Right ventricle myocardium inferior (tissue), 1 donor: ENCODE measurements around the gene FAM222A. TPM values are rescaled to one million over a fixed set of nuclear protein-coding genes. Genes with fewer than 3 reads are reported as not detected.

Experiments used
- ATAC-seq: fragments of 200-7000 bp; cut with Tn5 transposase; one replicate; pipeline ENCODE4 v1.9.1; 2020; ENCODE audit warnings: mild to moderate bottlenecking, moderate library complexity
- DNase-seq: peaks from one replicate; pipeline ENCODE4 v3.0.0; 2021; ENCODE audit errors: missing footprints
- intact Hi-C: fragments of 100-400 bp; cut with DNase I; formaldehyde crosslinking; loops from one replicate; pipeline ENCODE4 v1.11.0; 2022
- total RNA-seq: library from RNA; stranded (reverse); fragmentation: NEBNext Ultra II Directional; extraction: Animal tissue kit (Norgen Biotek cat#: 25700); gene quantifications from one replicate; pipeline ENCODE4 v1.2.1, GENCODE V29; 2021
- donor health status: DM: no; HTN: yes; CAD: no; lungs with severe emphysema.

FAM222A gene
- total RNA-seq, 1 donor from 2014 or later: 27.4 TPM

DNA sequence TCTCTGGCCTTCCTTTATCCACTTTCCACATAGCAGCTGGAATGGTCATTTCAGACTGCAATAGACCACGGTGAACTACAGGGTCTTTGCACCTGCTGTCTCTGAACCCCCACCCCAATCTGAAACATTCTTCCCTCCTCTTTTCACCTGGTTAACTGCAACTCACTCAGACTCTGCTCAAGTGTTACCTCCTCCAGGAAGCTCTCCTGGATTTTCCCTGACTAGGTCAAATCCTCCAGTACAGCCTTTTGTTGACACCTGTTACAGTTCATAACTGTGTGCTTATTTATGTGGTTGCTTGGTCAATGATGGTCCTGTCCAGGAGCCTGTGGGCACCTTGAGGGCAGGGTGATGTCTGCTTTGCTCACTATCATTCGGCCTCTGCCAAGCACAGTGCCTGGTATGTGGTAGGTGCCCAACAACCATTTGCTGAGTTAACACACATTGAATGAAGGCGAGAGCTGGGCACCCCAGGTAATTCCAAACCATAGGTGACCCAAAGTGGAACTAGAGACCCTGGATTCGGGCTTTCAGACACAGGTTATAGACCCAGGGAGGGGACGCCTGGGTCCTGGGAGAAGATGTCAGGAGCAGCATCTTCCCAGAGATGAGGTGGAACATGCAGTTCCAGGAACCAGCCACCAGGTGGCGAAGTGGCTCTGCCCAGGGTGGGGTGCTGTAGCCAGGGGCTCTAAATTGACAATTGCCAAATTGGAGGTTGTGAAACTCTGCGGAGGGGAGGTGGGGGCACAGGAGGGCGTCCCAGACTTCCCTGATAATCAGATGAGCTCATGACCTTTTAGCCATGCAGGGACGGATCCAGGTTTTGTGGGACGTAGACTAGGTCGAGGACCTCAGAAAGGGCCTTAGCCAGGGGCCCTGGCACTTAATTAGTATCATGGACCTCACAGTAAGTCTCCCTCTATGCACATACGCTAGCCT lies 91.5 kb downstream of the FAM222A start:
- ATAC-seq (peak; percentile 77), DNase-seq (peak; percentile 85)
- intact Hi-C loops: loop anchor here (1.0 kb wide), 2 partner anchors 40 to 75 kb away; partner anchors contain the start of gene GLTP

DNA sequence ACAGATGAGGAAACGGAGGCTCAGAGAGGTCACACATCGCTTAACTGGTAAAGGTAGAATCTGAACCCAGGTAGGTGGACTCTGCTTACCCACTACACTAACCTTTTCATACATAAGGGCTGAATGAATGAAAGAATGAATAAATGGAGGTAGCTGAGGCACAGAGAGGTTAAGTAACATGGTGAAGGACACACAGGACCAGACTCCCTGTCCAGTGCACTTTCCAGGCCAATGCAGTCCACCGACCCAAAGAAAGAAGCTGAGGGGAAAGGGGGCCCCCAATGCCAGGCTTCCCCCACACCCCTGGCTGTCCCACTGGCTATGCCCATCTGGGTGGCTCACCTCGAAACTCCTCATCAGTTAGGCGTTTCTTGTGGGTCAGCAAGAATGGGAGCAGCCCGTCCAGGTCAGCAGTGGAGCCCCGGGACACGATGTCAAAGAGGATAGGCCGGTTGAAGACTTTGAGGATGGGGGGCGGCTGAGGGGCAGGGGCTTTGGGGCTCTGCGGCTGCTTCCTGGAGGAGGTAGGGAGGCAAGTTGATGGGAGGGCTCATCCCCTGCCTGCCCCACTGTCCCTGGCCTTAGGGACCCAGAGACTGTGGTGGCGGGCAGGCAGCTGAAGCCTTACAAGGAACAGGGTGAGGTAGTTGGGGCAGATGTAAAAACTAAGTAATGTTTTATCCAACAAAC lies 94.5 kb downstream of the FAM222A start:
- intact Hi-C loops: no loop called here
- ATAC-seq (no peak), DNase-seq (no peak)

DNA sequence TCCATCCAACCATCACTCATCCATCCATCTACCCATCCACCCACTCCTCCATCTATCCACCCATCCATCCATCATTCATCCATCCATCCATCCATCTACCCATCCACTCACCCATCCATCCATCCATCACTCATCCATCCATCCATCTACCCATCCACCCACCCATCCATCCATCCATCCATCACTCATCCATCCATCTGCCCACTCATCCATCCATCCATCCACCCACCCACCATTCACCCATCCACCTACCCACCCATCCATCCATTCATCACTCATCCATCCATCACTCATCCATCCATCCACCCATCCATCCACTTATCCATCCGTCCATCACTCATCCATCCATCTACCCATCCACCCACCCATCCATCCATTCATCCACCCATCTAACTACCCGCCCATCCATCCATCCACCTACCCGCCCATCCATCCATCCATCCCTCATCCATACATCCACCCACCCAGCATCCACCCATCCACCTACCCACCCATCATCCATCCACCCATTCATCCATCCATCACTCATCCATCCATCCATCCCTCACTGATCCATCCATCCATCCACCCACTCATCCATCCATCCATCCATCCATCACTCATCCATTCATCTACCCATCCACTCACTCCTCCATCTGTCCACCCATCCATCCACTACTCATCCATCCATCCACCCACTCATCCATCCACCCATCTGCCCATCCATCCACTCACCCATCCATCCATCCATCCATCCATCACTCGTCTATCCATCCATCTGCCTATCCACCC lies 95.4 kb downstream of the FAM222A start:
- intact Hi-C loops: no loop called here
- DNase-seq: no peak
- ATAC-seq: no peak

DNA sequence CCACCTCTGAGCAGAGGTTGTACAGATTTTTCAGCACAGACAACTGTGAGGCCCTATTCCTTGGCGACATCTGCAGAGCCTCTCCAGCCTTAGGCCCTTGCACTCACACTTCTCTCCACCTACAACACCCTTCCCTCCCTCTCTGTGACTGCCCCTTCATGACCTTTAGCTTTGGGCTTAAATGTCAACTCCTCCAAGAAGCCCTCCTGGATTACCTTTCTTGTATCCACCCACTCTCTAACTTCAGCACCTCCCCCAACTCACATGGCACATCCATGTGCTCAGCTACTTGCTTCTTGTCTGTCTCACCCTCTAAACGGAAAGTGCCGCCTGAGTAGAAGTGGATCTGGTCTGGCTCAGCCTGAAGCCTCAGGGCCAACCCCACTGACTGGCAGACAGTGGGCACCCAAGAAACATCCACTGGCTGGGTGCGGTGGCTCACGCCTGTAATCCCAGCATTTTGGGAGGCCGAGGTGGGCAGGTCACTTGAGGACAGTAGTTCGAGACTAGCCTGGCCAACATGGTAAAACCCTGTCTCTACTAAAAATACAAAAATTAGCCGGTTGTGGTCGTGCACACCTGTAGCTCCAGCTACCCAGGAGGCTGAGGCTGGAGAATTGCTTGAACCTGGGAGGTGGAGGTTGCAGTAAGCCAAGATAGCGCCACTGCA lies 97.5 kb downstream of the FAM222A start:
- intact Hi-C loops: no loop called here
- DNase-seq (no peak), ATAC-seq (no peak)

DNA sequence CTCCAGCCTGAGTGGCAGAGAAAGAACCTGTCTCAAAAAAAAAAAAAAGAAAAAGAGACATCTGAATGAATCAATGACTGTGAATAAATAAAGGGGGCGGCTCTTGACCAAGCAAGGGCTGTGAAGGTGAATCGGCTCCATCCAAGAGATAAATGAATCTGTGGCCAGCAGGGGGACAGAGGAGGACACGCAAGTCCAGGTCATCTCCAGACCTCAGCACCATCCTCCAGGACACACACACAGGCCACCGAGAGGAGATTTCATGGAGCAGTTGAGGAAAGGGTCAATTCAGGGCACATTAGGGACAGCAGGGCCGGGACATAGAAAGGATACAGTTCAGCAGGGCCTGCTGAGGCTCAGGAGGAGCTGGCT lies 98.0 kb downstream of the FAM222A start:
- ATAC-seq (no peak), DNase-seq (no peak)
- intact Hi-C loops: no loop called here

DNA sequence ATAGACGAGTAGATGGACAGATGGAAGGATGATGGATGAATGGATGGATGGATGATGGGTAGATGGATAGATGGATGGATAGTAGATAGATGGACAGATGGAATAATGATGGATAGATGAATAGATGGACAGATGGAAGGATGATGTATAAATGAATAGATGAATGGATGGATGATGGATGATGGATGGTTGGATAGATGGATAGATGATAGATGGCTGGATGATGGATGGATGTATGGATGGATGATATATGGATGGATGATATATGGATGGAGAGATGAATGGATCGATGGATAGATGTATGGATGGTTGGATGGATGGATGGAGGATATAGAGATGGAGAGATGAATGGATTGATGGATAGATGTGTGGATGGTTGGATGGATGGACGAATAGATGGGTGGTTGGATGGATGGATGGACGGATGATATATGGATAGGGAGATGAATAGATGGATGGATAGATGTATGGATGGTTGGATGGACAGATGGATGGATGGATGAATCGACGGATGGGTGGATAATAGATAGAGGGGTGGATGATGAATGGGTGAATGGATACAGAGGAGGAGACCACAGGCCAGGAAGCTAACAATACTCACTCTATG lies 100.3 kb downstream of the FAM222A start:
- no peak for ATAC-seq
- intact Hi-C loops: no loop called here
- no peak for DNase-seq

DNA sequence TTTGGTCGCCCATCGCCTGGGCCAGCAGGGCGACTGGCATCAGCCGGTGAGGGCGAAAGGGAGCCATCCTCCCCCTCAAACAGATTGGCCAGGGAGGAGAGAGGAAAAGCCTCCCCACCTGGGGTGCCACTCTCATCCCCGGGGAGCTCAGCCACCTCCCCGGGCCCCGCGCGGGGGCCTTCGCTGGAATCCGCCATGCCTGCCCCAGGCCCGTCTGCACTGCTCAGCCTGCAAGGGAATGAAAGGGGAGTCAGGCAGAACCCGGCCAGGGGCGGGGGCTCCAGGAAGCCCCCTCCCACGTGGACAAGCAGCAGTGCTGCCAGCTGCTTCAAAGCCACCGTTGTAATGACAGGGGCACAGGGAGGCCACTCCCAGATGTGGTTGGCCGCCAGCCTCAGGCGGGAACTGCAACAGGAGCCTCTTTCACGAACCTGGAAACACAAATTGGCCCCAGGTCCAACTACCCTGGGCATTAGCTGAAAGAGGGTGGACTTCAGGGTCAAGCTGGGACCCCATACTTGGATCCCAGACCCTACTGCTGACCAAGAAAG lies 101.0 kb downstream of the FAM222A start:
- intact Hi-C loops: no loop called here
- DNase-seq (no peak), ATAC-seq (no peak)

DNA sequence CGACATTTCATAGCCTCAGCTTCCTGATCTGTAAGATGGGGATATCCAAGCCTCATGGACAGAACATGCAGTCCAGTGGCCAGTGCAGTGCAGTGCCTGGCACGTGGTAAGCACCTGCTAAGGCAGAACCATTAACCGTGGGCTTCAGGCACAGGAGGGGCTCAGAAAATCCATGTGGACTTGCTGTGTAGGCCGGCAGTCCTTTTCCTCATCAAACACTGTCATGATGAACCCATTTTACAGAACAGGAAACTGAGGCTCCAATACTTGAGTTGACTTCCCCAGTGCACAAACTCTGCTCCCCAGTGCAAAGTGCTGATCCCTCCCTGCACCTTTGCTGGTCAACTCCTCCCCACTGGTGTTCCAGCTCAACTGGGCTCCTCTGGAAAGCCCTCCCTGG lies 101.6 kb downstream of the FAM222A start:
- ATAC-seq (no peak), DNase-seq (no peak)
- intact Hi-C loops: no loop called here

DNA sequence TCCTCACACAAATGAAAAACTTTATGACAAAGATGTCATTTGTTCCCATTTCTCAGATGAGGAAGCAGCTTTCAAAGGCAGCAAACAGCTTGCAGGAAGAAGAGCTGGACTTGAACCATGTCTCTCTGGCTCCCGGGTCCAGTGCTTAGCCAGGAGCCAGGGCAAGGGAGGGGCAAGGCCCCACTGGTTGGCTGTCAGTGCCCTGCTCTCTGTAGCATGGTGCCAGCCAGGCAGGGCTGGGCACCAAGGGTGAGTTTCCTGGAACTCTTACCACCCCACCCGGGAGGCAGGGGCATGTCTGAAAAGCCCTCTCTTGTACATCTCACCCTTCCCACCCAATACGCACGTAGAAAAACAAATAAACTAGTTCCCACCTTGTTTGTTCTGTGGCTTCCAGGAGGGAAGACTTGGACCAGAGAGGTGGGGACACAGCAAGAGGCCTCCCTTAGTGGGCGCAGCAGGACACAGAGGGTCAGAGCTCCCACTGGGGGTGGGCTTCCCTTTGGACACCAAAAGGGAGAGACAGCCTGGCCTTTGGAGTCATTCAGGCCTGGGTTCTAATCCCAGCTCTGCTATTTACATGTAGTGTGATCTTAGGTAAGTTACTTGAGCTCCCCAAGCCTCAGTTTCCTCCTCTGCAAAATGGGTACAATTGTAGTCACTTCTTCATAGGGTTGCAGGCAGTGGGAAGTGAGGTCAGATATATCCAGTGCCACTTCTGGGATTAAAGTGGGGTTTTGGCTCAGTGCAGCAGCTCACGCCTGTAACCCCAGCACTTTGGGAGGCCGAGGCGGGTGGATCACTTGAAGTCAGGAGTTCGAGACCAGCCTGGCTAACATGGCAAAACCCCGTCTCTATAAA lies 102.4 kb downstream of the FAM222A start:
- no peak for ATAC-seq

DNA sequence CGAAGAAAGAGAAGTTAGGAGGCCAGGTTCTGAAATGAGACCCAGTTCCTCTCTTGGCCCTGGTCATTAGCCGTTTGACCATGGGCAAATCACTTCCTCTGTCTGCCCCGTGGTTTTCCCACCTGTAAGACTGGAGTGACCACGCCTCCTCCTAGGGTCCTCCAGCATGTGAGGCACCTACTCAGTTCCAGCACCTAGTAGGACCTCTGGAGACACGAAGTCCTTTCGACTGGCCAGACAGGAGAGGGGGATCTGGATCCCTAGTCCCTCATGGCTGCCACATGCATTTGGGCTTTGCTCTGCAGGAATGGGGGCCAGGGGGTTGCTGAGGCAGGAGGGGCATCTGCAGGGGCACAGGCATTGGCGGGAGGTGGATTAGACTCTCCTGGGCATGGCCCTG lies 103.2 kb downstream of the FAM222A start:
- DNase-seq (no peak), ATAC-seq (no peak)
- intact Hi-C loops: no loop called here

More for the DNA sequence above, 102.4 kb downstream of the FAM222A start:
- intact Hi-C loops: no loop called here
- DNase-seq: no peak

DNA sequence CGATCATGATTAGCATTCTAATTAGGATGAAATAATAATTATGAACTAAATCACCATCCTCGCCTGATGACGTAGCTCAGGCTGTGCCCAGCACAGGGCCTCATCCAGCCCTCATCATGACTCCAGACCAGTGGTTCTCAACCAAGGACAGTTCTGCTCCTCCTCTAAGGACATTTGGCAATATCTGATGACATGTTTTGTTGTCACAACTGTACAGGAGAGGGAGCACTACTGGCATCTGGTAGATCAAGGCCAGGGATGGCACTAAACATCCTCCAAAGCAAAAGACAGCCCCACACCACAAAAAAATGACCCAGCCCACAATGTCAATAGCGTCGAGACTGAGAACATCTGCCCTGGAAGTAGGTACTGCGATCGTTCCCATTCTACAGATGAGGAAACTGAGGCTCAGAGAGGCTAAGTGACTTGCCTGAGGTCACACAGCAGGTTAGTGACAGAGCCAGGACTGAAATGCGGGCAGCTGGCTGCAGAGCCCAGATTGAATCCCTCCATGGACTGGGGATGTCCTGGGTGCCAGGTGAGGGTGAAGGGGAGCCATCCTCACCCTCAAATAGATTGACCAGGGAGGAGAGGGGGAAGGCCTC lies 104.1 kb downstream of the FAM222A start:
- intact Hi-C loops: no loop called here
- ATAC-seq (no peak), DNase-seq (no peak)

DNA sequence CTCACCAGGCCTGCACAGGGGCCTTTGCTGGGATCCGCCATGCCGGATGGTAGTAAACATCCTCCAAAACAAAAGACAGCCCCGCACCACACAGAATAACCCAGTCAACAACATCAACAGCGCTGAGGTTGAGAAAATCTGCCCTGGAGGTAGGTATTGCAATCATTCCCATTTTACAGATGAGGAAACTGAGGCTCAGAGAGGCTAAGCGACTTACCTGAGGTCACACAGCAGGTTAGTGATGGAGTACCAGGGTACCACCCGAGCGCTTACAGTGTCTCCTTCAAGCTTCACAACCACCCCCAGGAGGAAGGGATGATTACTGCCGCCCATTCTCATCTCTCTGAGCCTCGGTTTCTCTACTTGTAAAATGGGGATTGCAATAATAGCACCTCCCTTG lies 104.6 kb downstream of the FAM222A start:
- intact Hi-C loops: no loop called here
- no peak for ATAC-seq
- DNase-seq: no peak

DNA sequence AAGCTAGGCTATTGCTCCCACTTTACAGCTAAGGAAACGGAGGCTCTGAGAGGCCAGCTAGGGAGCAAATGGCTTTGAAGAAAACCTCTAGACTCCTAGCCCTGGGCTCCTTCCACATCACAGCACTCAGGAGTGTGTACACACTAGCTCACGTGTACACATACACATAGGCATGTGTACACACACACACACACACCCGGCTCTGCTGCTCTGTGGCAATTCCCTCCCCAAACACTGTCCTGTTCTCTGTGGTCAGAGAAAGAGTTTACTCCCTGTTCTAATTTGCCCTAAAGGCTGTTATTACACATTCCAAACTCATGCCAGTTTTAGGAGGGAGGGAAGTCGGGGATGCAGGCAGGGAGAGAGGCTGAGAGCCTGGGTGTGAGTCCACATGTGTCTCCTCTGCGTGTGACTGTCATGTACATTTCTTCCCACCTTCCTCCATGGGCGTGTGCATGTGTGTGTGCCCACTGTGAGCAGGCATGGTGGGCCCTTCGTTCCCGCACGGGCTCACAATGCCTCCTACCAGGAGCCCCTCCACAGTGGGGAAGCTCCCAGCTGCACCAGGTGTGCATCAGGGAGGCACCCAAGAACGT lies 105.4 kb downstream of the FAM222A start:
- DNase-seq (no peak), ATAC-seq (no peak)
- intact Hi-C loops: no loop called here
